WTC11 (cell line): ENCODE results near the gene ABCA1. TPM values are rescaled to one million over a fixed set of nuclear protein-coding genes. Genes with fewer than 3 reads are reported as not detected.
"Not testable (repeated sequence)": the region's sequence is repeated elsewhere in the genome, so short reads cannot be mapped to it uniquely, and the experiment has no call there.

Source experiments
- ATAC-seq: fragments of 200-7000 bp; cut with Tn5 transposase; 2 replicates; pipeline ENCODE4 v1.10.0; 2021; ENCODE audit warnings: mild to moderate bottlenecking, moderate library complexity
- CTCF ChIA-PET: fragments of 300-600 bp; sonication (Branson Sonifier 250); formaldehyde crosslinking; loops from one replicate; lab custom pipeline; 2021; ENCODE audit warnings: antibody characterized with exemption; lab: Charles Lee
- POLR2A ChIA-PET: fragments of 350-600 bp; sonication (Branson Sonifier 250); formaldehyde crosslinking; loops from one replicate; lab custom pipeline; 2021; ENCODE audit warnings: antibody characterized with exemption; lab: Charles Lee
- DNase-seq: peaks from one replicate; pipeline ENCODE4 v3.0.0; 2021; ENCODE audit warnings: low spot score
- H3K27ac Mint-ChIP-seq: 2 replicates; pipeline ENCODE4 v1.8.0; 2021; ENCODE audit warnings: mixed read lengths
- H3K27me3 Mint-ChIP-seq: 2 replicates; pipeline ENCODE4 v1.8.0; 2021; ENCODE audit warnings: low read depth, mild to moderate bottlenecking, moderate library complexity, mixed read lengths
- H3K36me3 Mint-ChIP-seq: 2 replicates; pipeline ENCODE4 v1.8.0; 2021; ENCODE audit warnings: mixed read lengths
- H3K4me1 Mint-ChIP-seq: 2 replicates; pipeline ENCODE4 v1.8.0; 2022; ENCODE audit warnings: mixed read lengths
- H3K4me3 Mint-ChIP-seq: 2 replicates; pipeline ENCODE4 v1.8.0; 2021; ENCODE audit warnings: mild to moderate bottlenecking, moderate library complexity, mixed read lengths
- H3K9me3 Mint-ChIP-seq: 2 replicates; pipeline ENCODE4 v1.8.0; 2021; ENCODE audit warnings: mixed read lengths
- CREB1 ChIP-seq: sonication (generic); formaldehyde crosslinking; IDR thresholded peaks from 2 replicates; pipeline ENCODE4 v1.8.0; 2023; ENCODE audit warnings: mild to moderate bottlenecking, missing genetic modification reagents
- EMX1 ChIP-seq: fragments of 250-450 bp; sonication (Bioruptor Pico); IDR thresholded peaks from 2 replicates; pipeline ENCODE4 v1.8.0; 2021; ENCODE audit warnings: mild to moderate bottlenecking
- FOXJ3 ChIP-seq: sonication (generic); formaldehyde crosslinking; IDR thresholded peaks from 2 replicates; pipeline ENCODE4 v1.9.0; 2021; ENCODE audit warnings: missing genetic modification reagents, mild to moderate bottlenecking, borderline replicate concordance
- GABPB1 ChIP-seq: sonication (generic); formaldehyde crosslinking; IDR thresholded peaks from 2 replicates; pipeline ENCODE4 v1.8.1; 2023; ENCODE audit warnings: mild to moderate bottlenecking, missing genetic modification reagents
- GTF2I ChIP-seq: fragments of 250-450 bp; sonication (Bioruptor Pico); conservative IDR thresholded peaks from 2 replicates; pipeline ENCODE4 v1.4.0; 2021; ENCODE audit warnings: mild to moderate bottlenecking
- IRF2 ChIP-seq: sonication (generic); formaldehyde crosslinking; IDR thresholded peaks from 2 replicates; pipeline ENCODE4 v1.8.0; 2022; ENCODE audit warnings: low read depth, missing genetic modification reagents, borderline replicate concordance
- JAZF1 ChIP-seq: fragments of 250-450 bp; sonication (Bioruptor Pico); IDR thresholded peaks from 2 replicates; pipeline ENCODE4 v1.9.0; 2021; ENCODE audit warnings: moderate library complexity, mild to moderate bottlenecking, inconsistent platforms
- KAT7 ChIP-seq: sonication (generic); formaldehyde crosslinking; IDR thresholded peaks from 2 replicates; pipeline ENCODE4 v1.8.1; 2023; ENCODE audit warnings: missing genetic modification reagents, mild to moderate bottlenecking, borderline replicate concordance
- NFATC4 ChIP-seq: fragments of 250-450 bp; sonication (Bioruptor Pico); IDR thresholded peaks from 2 replicates; pipeline ENCODE4 v1.9.0; 2021; ENCODE audit warnings: mild to moderate bottlenecking
- PRRX2 ChIP-seq: fragments of 250-450 bp; sonication (Bioruptor Pico); IDR thresholded peaks from 2 replicates; pipeline ENCODE4 v1.8.0; 2021; ENCODE audit warnings: mild to moderate bottlenecking
- TCF7 ChIP-seq: sonication (generic); formaldehyde crosslinking; IDR thresholded peaks from 2 replicates; pipeline ENCODE4 v1.8.0; 2022; ENCODE audit warnings: mild to moderate bottlenecking, low read depth, missing genetic modification reagents, moderate library complexity
- ZNF219 ChIP-seq: sonication (generic); formaldehyde crosslinking; IDR thresholded peaks from 2 replicates; pipeline ENCODE4 v1.8.0; 2023; ENCODE audit warnings: missing genetic modification reagents, mild to moderate bottlenecking, borderline replicate concordance
- ZNF263 ChIP-seq: sonication (generic); formaldehyde crosslinking; IDR thresholded peaks from 2 replicates; pipeline ENCODE4 v1.8.1; 2022; ENCODE audit warnings: low read depth, mild to moderate bottlenecking, moderate library complexity, missing genetic modification reagents
- ZNF671 ChIP-seq: fragments of 250-450 bp; sonication (Bioruptor Pico); IDR thresholded peaks from 2 replicates; pipeline ENCODE4 v1.8.0; 2021; ENCODE audit warnings: mild to moderate bottlenecking
- total RNA-seq: library from RNA; stranded (reverse); gene quantifications from 3 replicates; pipeline ENCODE4 v1.2.3, GENCODE V29; 2021
- TF ChIP-seq, protein P1 (sequence below): sonication (generic); formaldehyde crosslinking; IDR thresholded peaks from 2 replicates; pipeline ENCODE4 v1.8.1; 2023; ENCODE audit warnings: mild to moderate bottlenecking, missing genetic modification reagents
- TF ChIP-seq, protein P2 (sequence below): sonication (generic); formaldehyde crosslinking; IDR thresholded peaks from 2 replicates; pipeline ENCODE4 v1.8.0; 2023; ENCODE audit warnings: mild to moderate bottlenecking, missing genetic modification reagents
- TF ChIP-seq, protein P3 (sequence below): sonication (generic); formaldehyde crosslinking; IDR thresholded peaks from 2 replicates; pipeline ENCODE4 v1.8.1; 2022; ENCODE audit warnings: mild to moderate bottlenecking, missing genetic modification reagents, moderate library complexity, borderline replicate concordance
- TF ChIP-seq, protein P4 (sequence below): sonication (generic); formaldehyde crosslinking; IDR thresholded peaks from 2 replicates; pipeline ENCODE4 v1.8.1; 2023; ENCODE audit warnings: mild to moderate bottlenecking, moderate library complexity, missing genetic modification reagents
- TF ChIP-seq, protein P5 (sequence below): sonication (generic); formaldehyde crosslinking; IDR thresholded peaks from 2 replicates; pipeline ENCODE4 v1.8.0; 2022; ENCODE audit warnings: mild to moderate bottlenecking, missing genetic modification reagents
- TF ChIP-seq, protein P6 (sequence below): sonication (generic); formaldehyde crosslinking; IDR thresholded peaks from 2 replicates; pipeline ENCODE4 v1.8.1; 2022; ENCODE audit warnings: mild to moderate bottlenecking, moderate library complexity, missing genetic modification reagents
- TF ChIP-seq, protein P7 (sequence below): sonication (generic); formaldehyde crosslinking; IDR thresholded peaks from 2 replicates; pipeline ENCODE4 v1.8.0; 2022; ENCODE audit warnings: mild to moderate bottlenecking, missing genetic modification reagents

ABCA1 gene
- total RNA-seq, 1 experiment from 2014 or later = 7.8 TPM

DNA sequence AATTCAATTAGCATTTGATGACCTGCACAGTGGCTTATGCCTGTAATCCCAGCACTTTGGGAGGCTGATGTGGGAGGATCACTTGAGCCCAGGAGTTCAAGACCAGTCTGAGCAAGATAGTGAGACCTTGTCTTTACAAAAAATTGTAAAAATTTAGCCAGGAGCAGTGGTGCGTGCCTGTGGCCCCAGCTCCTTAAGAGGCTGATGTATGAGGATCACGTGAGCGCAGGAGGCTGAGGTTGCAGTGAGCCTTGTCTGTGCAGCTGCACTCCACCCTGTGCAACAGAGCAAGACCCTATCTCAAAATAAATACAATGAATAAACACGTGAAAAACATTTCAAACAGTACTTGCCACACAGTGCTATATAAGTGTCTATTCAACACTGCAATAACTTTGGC lies 4.2 kb downstream of the ABCA1 start:
- Mint-ChIP-seq H3K4me1 (peaks cover 23% of the 10 kb centered on the region), H3K36me3 (no peaks in the 10 kb centered on the region), H3K27me3 (peaks cover 13% of the 10 kb centered on the region), H3K27ac (no peak overlapping the region), H3K9me3 (no peaks in the 10 kb centered on the region), H3K4me3 (no peak overlapping the region)
- ATAC-seq (no peak), DNase-seq (no peak)
- TF ChIP-seq ZNF263 (CRISPR knock-in tag) (no peak), GTF2I (no peak), FOXJ3 (CRISPR knock-in tag) (no peak)
- TF ChIP-seq, protein P1, sequence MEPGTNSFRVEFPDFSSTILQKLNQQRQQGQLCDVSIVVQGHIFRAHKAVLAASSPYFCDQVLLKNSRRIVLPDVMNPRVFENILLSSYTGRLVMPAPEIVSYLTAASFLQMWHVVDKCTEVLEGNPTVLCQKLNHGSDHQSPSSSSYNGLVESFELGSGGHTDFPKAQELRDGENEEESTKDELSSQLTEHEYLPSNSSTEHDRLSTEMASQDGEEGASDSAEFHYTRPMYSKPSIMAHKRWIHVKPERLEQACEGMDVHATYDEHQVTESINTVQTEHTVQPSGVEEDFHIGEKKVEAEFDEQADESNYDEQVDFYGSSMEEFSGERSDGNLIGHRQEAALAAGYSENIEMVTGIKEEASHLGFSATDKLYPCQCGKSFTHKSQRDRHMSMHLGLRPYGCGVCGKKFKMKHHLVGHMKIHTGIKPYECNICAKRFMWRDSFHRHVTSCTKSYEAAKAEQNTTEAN (CRISPR knock-in tag) = no peak
- ChIA-PET CTCF (interaction anchor here (0.9 to 3.2 kb wide), 3 partner anchors 60 to 215 kb away, joined by 3 to 16 read pairs (median 6); no protein-coding TSS in a partner anchor), POLR2A (interaction anchor here (1.5 kb wide), 1 partner anchor 61 kb away, joined by 4 read pairs; no protein-coding TSS in a partner anchor)

DNA sequence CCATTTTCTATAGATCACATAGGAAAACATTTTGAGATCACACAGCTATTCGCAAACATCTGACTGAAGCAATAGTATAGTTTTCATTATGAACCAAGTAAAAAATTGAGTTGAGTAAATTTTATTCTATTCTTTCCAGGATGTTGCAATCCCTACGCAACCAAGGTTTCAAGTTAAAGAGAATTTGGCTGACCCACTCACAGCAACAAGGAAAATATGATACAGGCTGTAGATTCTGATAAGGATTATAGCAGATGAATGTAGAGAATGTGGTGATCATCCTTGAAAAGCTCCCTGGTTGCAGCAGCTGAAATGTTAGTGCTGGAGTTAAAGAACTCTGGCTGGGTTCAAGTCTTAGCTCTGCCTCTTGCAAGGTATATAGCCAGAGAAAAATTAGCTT lies 4.7 kb downstream of the ABCA1 start:
- CTCF ChIA-PET = interaction anchor here (1.4 to 3.2 kb wide), 2 partner anchors 60 to 70 kb away, joined by 6 to 16 read pairs; no protein-coding TSS in a partner anchor
- DNase-seq (no peak), ATAC-seq (no peak)
- H3K4me1 Mint-ChIP-seq = peaks cover 18% of the 10 kb centered on the region
- H3K4me3 Mint-ChIP-seq = no peak overlapping the region
- no peak for TF ChIP-seq JAZF1 (CRISPR knock-in tag)
- TF ChIP-seq, protein P2, sequence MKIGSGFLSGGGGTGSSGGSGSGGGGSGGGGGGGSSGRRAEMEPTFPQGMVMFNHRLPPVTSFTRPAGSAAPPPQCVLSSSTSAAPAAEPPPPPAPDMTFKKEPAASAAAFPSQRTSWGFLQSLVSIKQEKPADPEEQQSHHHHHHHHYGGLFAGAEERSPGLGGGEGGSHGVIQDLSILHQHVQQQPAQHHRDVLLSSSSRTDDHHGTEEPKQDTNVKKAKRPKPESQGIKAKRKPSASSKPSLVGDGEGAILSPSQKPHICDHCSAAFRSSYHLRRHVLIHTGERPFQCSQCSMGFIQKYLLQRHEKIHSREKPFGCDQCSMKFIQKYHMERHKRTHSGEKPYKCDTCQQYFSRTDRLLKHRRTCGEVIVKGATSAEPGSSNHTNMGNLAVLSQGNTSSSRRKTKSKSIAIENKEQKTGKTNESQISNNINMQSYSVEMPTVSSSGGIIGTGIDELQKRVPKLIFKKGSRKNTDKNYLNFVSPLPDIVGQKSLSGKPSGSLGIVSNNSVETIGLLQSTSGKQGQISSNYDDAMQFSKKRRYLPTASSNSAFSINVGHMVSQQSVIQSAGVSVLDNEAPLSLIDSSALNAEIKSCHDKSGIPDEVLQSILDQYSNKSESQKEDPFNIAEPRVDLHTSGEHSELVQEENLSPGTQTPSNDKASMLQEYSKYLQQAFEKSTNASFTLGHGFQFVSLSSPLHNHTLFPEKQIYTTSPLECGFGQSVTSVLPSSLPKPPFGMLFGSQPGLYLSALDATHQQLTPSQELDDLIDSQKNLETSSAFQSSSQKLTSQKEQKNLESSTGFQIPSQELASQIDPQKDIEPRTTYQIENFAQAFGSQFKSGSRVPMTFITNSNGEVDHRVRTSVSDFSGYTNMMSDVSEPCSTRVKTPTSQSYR (CRISPR knock-in tag) = no peak
- TF ChIP-seq CREB1 (CRISPR knock-in tag) = no peak
- TF ChIP-seq, protein P3, sequence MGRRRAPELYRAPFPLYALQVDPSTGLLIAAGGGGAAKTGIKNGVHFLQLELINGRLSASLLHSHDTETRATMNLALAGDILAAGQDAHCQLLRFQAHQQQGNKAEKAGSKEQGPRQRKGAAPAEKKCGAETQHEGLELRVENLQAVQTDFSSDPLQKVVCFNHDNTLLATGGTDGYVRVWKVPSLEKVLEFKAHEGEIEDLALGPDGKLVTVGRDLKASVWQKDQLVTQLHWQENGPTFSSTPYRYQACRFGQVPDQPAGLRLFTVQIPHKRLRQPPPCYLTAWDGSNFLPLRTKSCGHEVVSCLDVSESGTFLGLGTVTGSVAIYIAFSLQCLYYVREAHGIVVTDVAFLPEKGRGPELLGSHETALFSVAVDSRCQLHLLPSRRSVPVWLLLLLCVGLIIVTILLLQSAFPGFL (CRISPR knock-in tag) = no peak
- TF ChIP-seq NFATC4 (CRISPR knock-in tag) = no peak
- TF ChIP-seq GABPB1 (CRISPR knock-in tag) = no peak
- TF ChIP-seq, protein P4, sequence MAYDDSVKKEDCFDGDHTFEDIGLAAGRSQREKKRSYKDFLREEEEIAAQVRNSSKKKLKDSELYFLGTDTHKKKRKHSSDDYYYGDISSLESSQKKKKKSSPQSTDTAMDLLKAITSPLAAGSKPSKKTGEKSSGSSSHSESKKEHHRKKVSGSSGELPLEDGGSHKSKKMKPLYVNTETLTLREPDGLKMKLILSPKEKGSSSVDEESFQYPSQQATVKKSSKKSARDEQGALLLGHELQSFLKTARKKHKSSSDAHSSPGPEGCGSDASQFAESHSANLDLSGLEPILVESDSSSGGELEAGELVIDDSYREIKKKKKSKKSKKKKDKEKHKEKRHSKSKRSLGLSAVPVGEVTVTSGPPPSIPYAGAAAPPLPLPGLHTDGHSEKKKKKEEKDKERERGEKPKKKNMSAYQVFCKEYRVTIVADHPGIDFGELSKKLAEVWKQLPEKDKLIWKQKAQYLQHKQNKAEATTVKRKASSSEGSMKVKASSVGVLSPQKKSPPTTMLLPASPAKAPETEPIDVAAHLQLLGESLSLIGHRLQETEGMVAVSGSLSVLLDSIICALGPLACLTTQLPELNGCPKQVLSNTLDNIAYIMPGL = no peak
- TF ChIP-seq EMX1 (CRISPR knock-in tag) = no peak
- TF ChIP-seq KAT7 (CRISPR knock-in tag) = no peak
- TF ChIP-seq FOXJ3 (CRISPR knock-in tag) = no peak
- TF ChIP-seq IRF2 (CRISPR knock-in tag) = no peak
- TF ChIP-seq, protein P5, sequence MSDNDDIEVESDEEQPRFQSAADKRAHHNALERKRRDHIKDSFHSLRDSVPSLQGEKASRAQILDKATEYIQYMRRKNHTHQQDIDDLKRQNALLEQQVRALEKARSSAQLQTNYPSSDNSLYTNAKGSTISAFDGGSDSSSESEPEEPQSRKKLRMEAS (CRISPR knock-in tag) = no peak
- TF ChIP-seq PRRX2 (CRISPR knock-in tag) = no peak
- no peak for TF ChIP-seq TCF7 (CRISPR knock-in tag)
- TF ChIP-seq, protein P6, sequence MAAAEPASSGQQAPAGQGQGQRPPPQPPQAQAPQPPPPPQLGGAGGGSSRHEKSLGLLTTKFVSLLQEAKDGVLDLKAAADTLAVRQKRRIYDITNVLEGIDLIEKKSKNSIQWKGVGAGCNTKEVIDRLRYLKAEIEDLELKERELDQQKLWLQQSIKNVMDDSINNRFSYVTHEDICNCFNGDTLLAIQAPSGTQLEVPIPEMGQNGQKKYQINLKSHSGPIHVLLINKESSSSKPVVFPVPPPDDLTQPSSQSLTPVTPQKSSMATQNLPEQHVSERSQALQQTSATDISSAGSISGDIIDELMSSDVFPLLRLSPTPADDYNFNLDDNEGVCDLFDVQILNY (CRISPR knock-in tag) = no peak
- TF ChIP-seq ZNF219 (CRISPR knock-in tag) = no peak
- TF ChIP-seq, protein P7, sequence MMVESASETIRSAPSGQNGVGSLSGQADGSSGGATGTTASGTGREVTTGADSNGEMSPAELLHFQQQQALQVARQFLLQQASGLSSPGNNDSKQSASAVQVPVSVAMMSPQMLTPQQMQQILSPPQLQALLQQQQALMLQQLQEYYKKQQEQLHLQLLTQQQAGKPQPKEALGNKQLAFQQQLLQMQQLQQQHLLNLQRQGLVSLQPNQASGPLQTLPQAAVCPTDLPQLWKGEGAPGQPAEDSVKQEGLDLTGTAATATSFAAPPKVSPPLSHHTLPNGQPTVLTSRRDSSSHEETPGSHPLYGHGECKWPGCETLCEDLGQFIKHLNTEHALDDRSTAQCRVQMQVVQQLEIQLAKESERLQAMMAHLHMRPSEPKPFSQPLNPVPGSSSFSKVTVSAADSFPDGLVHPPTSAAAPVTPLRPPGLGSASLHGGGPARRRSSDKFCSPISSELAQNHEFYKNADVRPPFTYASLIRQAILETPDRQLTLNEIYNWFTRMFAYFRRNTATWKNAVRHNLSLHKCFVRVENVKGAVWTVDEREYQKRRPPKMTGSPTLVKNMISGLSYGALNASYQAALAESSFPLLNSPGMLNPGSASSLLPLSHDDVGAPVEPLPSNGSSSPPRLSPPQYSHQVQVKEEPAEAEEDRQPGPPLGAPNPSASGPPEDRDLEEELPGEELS (CRISPR knock-in tag) = no peak
- no peak for TF ChIP-seq GTF2I
- TF ChIP-seq ZNF671 = no peak
- H3K27me3 Mint-ChIP-seq = peaks cover 11% of the 10 kb centered on the region
- H3K9me3 Mint-ChIP-seq = no peaks in the 10 kb centered on the region
- no peak overlapping the region for H3K27ac Mint-ChIP-seq
- POLR2A ChIA-PET = no interaction called here
- H3K36me3 Mint-ChIP-seq = no peaks in the 10 kb centered on the region

DNA sequence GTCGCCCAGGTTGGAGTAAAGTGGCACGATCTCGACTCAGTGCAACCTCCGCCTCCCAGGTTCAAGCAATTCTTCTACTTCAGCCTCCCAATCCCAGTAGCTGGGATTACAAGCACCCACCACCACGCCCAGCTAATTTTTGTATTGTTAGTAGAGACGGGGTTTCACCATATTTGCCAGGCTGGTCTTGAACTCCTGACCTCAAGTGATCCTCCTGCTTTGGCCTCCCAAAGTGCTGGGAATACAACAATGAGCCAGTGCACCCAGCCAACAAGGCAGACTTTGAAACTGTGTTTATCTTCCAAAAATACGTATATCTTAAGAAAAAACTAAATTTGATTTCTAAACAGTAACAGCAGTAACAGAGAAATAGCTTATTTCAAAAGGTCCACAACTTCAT lies 5.2 kb downstream of the ABCA1 start:
- POLR2A ChIA-PET, ATAC-seq, H3K36me3 Mint-ChIP-seq, DNase-seq, H3K9me3 Mint-ChIP-seq, H3K4me3 Mint-ChIP-seq, H3K27me3 Mint-ChIP-seq, H3K27ac Mint-ChIP-seq: not testable (repeated sequence)
- peaks cover 18% of the 10 kb centered on the region for H3K4me1 Mint-ChIP-seq
- CTCF ChIA-PET = interaction anchor here (0.6 to 3.2 kb wide), 3 partner anchors 59 to 269 kb away, joined by 3 to 16 read pairs (median 6); no protein-coding TSS in a partner anchor
